GM12891 (cell line): ENCODE results near the gene USP25.

Experiments
- POLR2A ChIP-seq: IDR thresholded peaks from 2 replicates; pipeline ENCODE4 v1.6.1; 2011; ENCODE audit warnings: low read depth, low read length, control low read depth
- POLR2AphosphoS5 ChIP-seq: IDR thresholded peaks from 2 replicates; pipeline ENCODE4 v1.6.1; 2011; ENCODE audit warnings: low read depth, low read length, control low read depth
- POU2F2 ChIP-seq: IDR thresholded peaks from 2 replicates; pipeline ENCODE4 v1.6.1; 2011; ENCODE audit warnings: low read depth, mild to moderate bottlenecking, control low read depth, low read length, moderate library complexity
- SPI1 ChIP-seq: IDR thresholded peaks from 2 replicates; pipeline ENCODE4 v1.6.1; 2011; ENCODE audit warnings: low read depth, low read length, control low read depth
- TAF1 ChIP-seq: IDR thresholded peaks from 2 replicates; pipeline ENCODE4 v1.6.1; 2011; ENCODE audit warnings: low read depth, low read length, control low read depth

GRCh38 chr21:15682186-15682895 lies 47.4 kb upstream of the USP25 start:
- TF ChIP-seq POLR2AphosphoS5 (no peak), POLR2A (no peak), SPI1 (no peak), POU2F2 (no peak), TAF1 (no peak)
